ENCODE measurements around the gene PPM1H. TPM values are rescaled to one million over a fixed set of nuclear protein-coding genes. Genes with fewer than 3 reads are reported as not detected.

Gene PPM1H
- total and polyA plus RNA-seq, 2 of the 8 experiments (the other 6 are each of a cell fraction or from before 2014, with no cell fraction given), result 16.4 to 36.1 TPM

- no peak for TF ChIP-seq RNF2 (IDR thresholded peaks at IDR 0.05; ENCODE audit: borderline replicate concordance, low read depth, low read length, missing control alignments, poor library complexity, severe bottlenecking)
- no peak for TF ChIP-seq RFX5 (IDR thresholded peaks at IDR 0.05; ENCODE audit: borderline replicate concordance, low read depth, low read length)
- no peak for TF ChIP-seq SIX5 (IDR thresholded peaks at IDR 0.05; ENCODE audit: low read depth, low read length)
- TF ChIP-seq HDAC2 (IDR thresholded peaks at IDR 0.05; ENCODE audit: borderline replicate concordance in 1 of 2, low read depth in 2 of 2, low read length in 2 of 2), result no peak
- no peak for TF ChIP-seq SRF (IDR thresholded peaks at IDR 0.05; ENCODE audit: low read depth, low read length)
- TF ChIP-seq TEAD4 (IDR thresholded peaks at IDR 0.05; ENCODE audit: low read depth, low read length), result no peak
- no peak for TF ChIP-seq NANOG (IDR thresholded peaks at IDR 0.05; ENCODE audit: insufficient read depth, low read depth, low read length, poor library complexity, severe bottlenecking)
These were observed 243.6 kb downstream of the PPM1H start (continued) for GRCh38 chr12:62691309-62691708.
